Measurements from ENCODE around the gene OSBPL1A. TPM values are rescaled to one million over a fixed set of nuclear protein-coding genes. Genes with fewer than 3 reads are reported as not detected.

Gene OSBPL1A
- total RNA-seq, 1 donor, result 23.3 TPM

DNA sequence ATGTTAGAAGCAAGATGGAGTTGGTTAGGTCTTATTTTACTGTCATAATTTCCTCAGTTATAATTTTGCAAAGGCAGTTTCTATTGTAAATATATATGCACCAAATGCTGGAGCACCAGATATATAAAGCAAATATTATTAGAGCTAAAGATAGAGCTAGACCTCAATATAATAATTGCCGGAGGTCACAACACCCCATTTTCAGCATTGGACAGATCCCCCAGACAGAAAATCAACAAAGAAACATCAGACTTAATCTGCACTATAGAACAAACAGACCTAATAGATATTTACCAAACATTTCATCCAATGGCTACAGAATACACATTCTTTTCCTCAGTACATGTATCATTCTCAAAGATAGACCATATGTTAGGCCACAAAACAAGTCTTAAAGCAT, 143.6 kb downstream of the OSBPL1A start:
- no peak overlapping the region for H3K4me3 ChIP-seq (ENCODE audit: low read depth, low read length)
- TF ChIP-seq, protein P1, sequence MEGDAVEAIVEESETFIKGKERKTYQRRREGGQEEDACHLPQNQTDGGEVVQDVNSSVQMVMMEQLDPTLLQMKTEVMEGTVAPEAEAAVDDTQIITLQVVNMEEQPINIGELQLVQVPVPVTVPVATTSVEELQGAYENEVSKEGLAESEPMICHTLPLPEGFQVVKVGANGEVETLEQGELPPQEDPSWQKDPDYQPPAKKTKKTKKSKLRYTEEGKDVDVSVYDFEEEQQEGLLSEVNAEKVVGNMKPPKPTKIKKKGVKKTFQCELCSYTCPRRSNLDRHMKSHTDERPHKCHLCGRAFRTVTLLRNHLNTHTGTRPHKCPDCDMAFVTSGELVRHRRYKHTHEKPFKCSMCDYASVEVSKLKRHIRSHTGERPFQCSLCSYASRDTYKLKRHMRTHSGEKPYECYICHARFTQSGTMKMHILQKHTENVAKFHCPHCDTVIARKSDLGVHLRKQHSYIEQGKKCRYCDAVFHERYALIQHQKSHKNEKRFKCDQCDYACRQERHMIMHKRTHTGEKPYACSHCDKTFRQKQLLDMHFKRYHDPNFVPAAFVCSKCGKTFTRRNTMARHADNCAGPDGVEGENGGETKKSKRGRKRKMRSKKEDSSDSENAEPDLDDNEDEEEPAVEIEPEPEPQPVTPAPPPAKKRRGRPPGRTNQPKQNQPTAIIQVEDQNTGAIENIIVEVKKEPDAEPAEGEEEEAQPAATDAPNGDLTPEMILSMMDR (IDR thresholded peaks at IDR 0.05; ENCODE audit: insufficient read depth, low read depth, low read length), result no peak
- DNase-seq (ENCODE audit: low read depth), result no peak

DNA sequence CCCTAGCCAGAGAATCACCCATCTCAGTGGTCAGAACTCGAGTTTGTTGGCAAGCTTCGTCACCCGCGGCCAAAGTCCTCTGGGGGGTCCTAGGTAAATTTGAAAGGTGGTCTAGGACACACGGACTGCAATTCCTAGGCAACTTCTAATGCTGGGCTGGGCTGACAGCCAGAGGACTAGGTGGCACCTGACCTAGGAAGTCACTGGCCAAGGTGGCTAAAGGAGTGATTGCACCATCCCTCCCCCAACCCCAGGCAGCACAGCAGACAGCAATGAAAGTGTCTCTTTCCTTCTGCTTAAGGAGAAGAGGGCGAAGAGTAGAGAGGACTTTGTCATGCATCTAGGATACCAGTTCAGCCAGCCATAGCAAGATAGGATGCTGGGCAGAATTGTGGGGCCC, 147.9 kb downstream of the OSBPL1A start:
- no peak for DNase-seq (ENCODE audit: low read depth)
- TF ChIP-seq, protein P1 (IDR thresholded peaks at IDR 0.05; ENCODE audit: insufficient read depth, low read depth, low read length), result no peak
- H3K4me3 ChIP-seq (ENCODE audit: low read depth, low read length), result no peak overlapping the region

DNA sequence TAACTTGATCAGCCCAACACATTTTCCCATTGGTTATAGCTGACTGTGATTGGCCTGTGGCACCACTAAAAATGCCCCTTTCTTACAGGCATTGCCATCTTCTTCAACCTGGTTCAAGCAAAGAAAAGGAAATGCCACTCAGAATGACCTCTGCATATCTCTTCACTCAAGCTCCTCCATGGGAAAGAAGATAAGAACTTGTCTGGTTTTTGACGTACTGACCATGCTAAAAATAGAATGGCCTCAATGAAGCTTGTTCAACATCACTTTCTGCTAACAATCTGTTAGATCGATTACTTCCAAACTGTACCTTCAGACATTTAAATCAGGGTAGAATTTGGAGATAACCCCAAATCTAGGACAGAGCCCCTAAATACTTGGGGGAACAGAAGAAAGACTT, 149.3 kb downstream of the OSBPL1A start:
- DNase-seq (ENCODE audit: low read depth), result no peak
- TF ChIP-seq, protein P1 (IDR thresholded peaks at IDR 0.05; ENCODE audit: insufficient read depth, low read depth, low read length), result no peak
- no peak overlapping the region for H3K4me3 ChIP-seq (ENCODE audit: low read depth, low read length)

DNA sequence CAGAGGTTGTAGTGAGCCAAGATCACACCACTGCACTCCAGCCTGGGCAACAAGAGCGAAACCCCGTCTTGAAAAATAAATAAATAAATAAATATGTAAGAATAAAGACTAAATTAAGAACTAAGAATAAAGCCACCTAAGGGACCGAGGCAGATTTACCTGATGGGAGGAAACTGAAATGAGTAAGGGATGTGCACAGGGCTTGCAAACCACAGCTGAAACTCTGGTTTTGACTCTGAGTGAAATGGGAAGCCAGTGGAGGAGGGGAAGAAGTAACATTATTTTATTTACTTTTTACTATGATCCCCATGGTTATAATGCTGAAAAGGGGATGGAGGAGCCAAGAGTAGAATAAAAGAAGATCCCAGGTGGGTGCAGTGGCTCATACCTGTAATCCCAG, 151.5 kb downstream of the OSBPL1A start:
- H3K4me3 ChIP-seq (ENCODE audit: low read depth, low read length), result no peak overlapping the region
- no peak for DNase-seq (ENCODE audit: low read depth)
- TF ChIP-seq, protein P1 (IDR thresholded peaks at IDR 0.05; ENCODE audit: insufficient read depth, low read depth, low read length), result no peak

DNA sequence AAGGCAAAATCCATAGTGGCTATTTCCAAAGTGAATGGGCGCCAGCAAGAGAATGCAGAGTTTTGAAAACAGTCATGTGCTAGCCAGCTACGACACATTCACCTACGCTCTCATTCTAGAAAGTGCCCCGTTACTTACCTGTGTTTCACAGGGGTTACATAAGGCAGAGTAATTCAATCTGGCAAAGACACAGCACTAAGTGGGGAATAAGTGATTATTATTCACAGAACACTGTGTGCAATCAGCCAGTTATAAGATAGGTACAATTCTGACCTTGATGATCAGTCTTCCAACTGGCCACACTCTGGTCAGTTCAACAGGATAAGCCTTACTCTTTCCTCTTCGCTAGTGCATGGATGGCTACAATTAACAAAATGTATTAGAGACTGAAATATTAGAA, 152.9 kb downstream of the OSBPL1A start:
- TF ChIP-seq, protein P1 (IDR thresholded peaks at IDR 0.05; ENCODE audit: insufficient read depth, low read depth, low read length), result no peak
- DNase-seq (ENCODE audit: low read depth), result no peak
- no peak overlapping the region for H3K4me3 ChIP-seq (ENCODE audit: low read depth, low read length)

DNA sequence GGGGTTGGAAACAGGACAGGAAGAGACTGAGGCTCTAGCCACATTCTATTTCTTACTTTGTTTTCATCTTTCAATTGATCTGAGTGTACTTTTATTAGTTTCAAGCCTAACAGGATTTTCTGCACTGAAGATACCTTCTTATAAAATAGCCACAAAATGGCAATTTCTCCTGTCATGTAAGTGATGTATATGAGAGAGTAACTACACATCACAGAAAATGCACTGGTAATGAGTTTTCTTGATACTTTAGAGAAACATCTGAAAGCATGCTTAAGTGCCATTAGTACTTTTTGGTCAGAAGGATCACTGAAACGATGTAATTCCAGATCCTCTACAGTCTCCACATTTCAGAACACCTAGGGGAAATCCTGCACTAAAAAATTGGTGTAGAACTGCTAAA, 153.9 kb downstream of the OSBPL1A start:
- TF ChIP-seq, protein P1 (IDR thresholded peaks at IDR 0.05; ENCODE audit: insufficient read depth, low read depth, low read length), result no peak
- DNase-seq (ENCODE audit: low read depth), result no peak
- H3K4me3 ChIP-seq (ENCODE audit: low read depth, low read length), result no peak overlapping the region

DNA sequence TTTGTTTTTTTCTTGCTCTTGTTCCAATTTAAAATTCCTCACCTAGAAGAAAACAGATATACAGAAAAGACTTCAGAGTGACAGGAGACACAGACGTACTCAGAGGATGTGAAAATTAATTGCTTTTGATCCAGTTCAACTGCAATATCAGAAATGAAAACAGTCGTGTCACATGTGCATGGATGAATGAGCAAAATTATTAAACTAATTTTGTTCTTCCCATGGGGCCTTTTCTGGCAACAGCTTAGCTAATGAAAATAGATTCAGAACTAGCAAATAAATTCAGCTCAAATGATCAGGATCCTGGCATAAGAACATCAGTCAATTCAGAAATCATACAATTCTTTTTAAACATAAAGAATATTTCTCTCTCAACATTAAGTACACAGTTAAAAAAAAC, 158.3 kb downstream of the OSBPL1A start:
- no peak for DNase-seq (ENCODE audit: low read depth)
- no peak overlapping the region for H3K4me3 ChIP-seq (ENCODE audit: low read depth, low read length)
- TF ChIP-seq, protein P1 (IDR thresholded peaks at IDR 0.05; ENCODE audit: insufficient read depth, low read depth, low read length), result no peak

Measured in fibroblast of villous mesenchyme (primary cell).